Adrenal gland (tissue), 5 donors: Measurements from ENCODE around the gene BSN.
"Not testable (repeated sequence)": the region's sequence is repeated elsewhere in the genome, so short reads cannot be mapped to it uniquely, and the experiment has no call there.

ENCODE experiments used
- POLR2A ChIP-seq, 2 donors: fragments of 450-650 bp; IDR thresholded peaks; one replicate each; pipeline ENCODE4 v1.6.1; 2017; ENCODE audit warnings: antibody characterized with exemption in 2 of 2, mild to moderate bottlenecking in 2 of 2, moderate library complexity in 1 of 2
- TF ChIP-seq, protein P1 (sequence below), 6 experiments: fragments of 450-650 bp in 4 of 6; fragments of 200-600 bp in 2 of 6; sonication (generic) in 1 of 6; IDR thresholded peaks; 1 replicate in 5 of 6; 2 replicates in 1 of 6; pipeline versions ENCODE4 v1.5.1 to v1.8.0; 2016 to 2021; ENCODE audit warnings: antibody characterized with exemption in 6 of 6, mild to moderate bottlenecking in 2 of 6, moderate library complexity in 1 of 6
- donor health status: DM: no; HTN: no; CAD: no.

GRCh38 chr3:49686769-49687423 lies 132.6 kb downstream of the BSN start:
- TF ChIP-seq, protein P1, sequence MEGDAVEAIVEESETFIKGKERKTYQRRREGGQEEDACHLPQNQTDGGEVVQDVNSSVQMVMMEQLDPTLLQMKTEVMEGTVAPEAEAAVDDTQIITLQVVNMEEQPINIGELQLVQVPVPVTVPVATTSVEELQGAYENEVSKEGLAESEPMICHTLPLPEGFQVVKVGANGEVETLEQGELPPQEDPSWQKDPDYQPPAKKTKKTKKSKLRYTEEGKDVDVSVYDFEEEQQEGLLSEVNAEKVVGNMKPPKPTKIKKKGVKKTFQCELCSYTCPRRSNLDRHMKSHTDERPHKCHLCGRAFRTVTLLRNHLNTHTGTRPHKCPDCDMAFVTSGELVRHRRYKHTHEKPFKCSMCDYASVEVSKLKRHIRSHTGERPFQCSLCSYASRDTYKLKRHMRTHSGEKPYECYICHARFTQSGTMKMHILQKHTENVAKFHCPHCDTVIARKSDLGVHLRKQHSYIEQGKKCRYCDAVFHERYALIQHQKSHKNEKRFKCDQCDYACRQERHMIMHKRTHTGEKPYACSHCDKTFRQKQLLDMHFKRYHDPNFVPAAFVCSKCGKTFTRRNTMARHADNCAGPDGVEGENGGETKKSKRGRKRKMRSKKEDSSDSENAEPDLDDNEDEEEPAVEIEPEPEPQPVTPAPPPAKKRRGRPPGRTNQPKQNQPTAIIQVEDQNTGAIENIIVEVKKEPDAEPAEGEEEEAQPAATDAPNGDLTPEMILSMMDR (IDR thresholded peaks at IDR 0.05), result not testable (repeated sequence)
- TF ChIP-seq POLR2A (IDR thresholded peaks at IDR 0.05), result not testable (repeated sequence)
